Measurements from ENCODE around the gene MMP17.

Gene MMP17

GRCh38 chr12:131840643-131841416 lies 12.6 kb downstream of the MMP17 start:
- no peaks in the 10 kb centered on the region for H3K36me3 ChIP-seq (ENCODE audit: control insufficient read depth, insufficient read depth, low read length)
- H3K4me1 ChIP-seq (ENCODE audit: control insufficient read depth, insufficient read depth, low read length, poor library complexity, severe bottlenecking) = no peaks in the 10 kb centered on the region
- no peaks in the 10 kb centered on the region for H3K9me3 ChIP-seq (ENCODE audit: control insufficient read depth, low read length)
- no peak overlapping the region for H3K27ac ChIP-seq (ENCODE audit: low read depth, low read length, severe bottlenecking)
- WGBS, 2 experiments (ENCODE audit: insufficient coverage in 2 of 2) = 95 to 97% methylated on average over 46 of the region's 46 CpGs
- H3K4me3 ChIP-seq (ENCODE audit: extremely low read depth, insufficient read depth, low read length, poor library complexity, severe bottlenecking) = no peak overlapping the region

- H3K36me3 ChIP-seq (ENCODE audit: control insufficient read depth, insufficient read depth, low read length) = no peaks in the 10 kb centered on the region
- 96 to 98% methylated on average over 17 to 21 of the region's 22 CpGs for WGBS, 2 experiments (ENCODE audit: insufficient coverage in 2 of 2)
These were observed 13.4 kb downstream of the MMP17 start for GRCh38 chr12:131841547-131841946.

DNA sequence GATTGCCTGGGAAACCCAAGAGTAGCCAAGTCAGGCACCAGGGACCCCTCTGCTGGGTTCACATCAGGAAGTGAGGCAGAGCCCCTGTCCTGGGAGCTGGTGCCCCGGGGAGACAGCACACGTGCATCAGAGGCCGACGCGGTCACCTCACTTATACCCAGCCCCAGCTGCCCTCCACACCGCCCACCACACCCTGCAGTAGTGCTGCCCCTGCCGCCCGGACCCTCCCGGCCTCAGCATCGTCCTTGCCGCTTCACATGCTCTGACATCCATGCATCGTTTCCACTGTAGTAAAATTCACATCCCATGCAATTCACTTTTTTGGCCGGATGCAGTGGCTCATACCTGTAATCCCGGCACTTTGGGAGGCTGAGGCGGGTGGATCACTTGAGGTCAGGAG lies 14.0 kb downstream of the MMP17 start:
- H3K4me3 ChIP-seq (ENCODE audit: extremely low read depth, insufficient read depth, low read length, poor library complexity, severe bottlenecking) = no peak overlapping the region
- 88 to 91% methylated on average over 8 to 11 of the region's 15 CpGs for WGBS, 2 experiments (ENCODE audit: insufficient coverage in 2 of 2)
- no peaks in the 10 kb centered on the region for H3K4me1 ChIP-seq (ENCODE audit: control insufficient read depth, insufficient read depth, low read length, poor library complexity, severe bottlenecking)
- H3K27ac ChIP-seq (ENCODE audit: low read depth, low read length, severe bottlenecking) = no peak overlapping the region
- H3K9me3 ChIP-seq (ENCODE audit: control insufficient read depth, low read length) = no peaks in the 10 kb centered on the region
- H3K36me3 ChIP-seq (ENCODE audit: control insufficient read depth, insufficient read depth, low read length) = no peaks in the 10 kb centered on the region

More at GRCh38 chr12:131841547-131841946, 13.4 kb downstream of the MMP17 start:
- Histone ChIP-seq H3K27ac (ENCODE audit: low read depth, low read length, severe bottlenecking) (no peak overlapping the region), H3K4me1 (ENCODE audit: control insufficient read depth, insufficient read depth, low read length, poor library complexity, severe bottlenecking) (no peaks in the 10 kb centered on the region), H3K4me3 (ENCODE audit: extremely low read depth, insufficient read depth, low read length, poor library complexity, severe bottlenecking) (no peak overlapping the region), H3K9me3 (ENCODE audit: control insufficient read depth, low read length) (no peaks in the 10 kb centered on the region)

- Histone ChIP-seq H3K4me3 (ENCODE audit: extremely low read depth, insufficient read depth, low read length, poor library complexity, severe bottlenecking) (no peak overlapping the region), H3K9me3 (ENCODE audit: control insufficient read depth, low read length) (no peaks in the 10 kb centered on the region), H3K27ac (ENCODE audit: low read depth, low read length, severe bottlenecking) (no peak overlapping the region), H3K4me1 (ENCODE audit: control insufficient read depth, insufficient read depth, low read length, poor library complexity, severe bottlenecking) (no peaks in the 10 kb centered on the region), H3K36me3 (ENCODE audit: control insufficient read depth, insufficient read depth, low read length) (no peaks in the 10 kb centered on the region)
- WGBS, 2 experiments (ENCODE audit: insufficient coverage in 2 of 2) = 87 to 95% methylated on average over 12 to 15 of the region's 16 CpGs
These were observed 15.3 kb downstream of the MMP17 start for GRCh38 chr12:131843527-131843926.

DNA sequence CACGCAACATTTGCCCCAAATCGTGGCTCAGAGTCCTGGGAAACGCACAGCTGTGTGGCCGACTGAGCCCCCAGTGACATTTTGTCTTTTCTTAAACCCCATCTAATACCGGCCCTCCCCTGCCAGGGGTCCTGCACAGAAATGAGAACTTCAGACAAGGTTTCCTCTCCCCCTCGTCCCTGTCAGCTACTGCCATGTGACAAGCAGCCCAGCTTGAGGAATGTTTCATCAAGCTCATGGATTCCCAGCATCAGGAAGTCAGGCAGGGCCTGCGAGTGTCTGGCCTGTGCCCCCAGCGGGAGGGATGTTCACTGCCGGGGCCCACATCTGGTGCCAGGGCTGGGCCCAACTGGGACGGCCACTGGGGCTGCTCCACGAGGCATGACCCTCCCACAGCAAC lies 15.9 kb downstream of the MMP17 start:
- Histone ChIP-seq H3K9me3 (ENCODE audit: control insufficient read depth, low read length) (no peaks in the 10 kb centered on the region), H3K27ac (ENCODE audit: low read depth, low read length, severe bottlenecking) (no peak overlapping the region), H3K4me3 (ENCODE audit: extremely low read depth, insufficient read depth, low read length, poor library complexity, severe bottlenecking) (no peak overlapping the region), H3K36me3 (ENCODE audit: control insufficient read depth, insufficient read depth, low read length) (no peaks in the 10 kb centered on the region), H3K4me1 (ENCODE audit: control insufficient read depth, insufficient read depth, low read length, poor library complexity, severe bottlenecking) (no peaks in the 10 kb centered on the region)
- WGBS, 2 experiments (ENCODE audit: insufficient coverage in 2 of 2) = 94 to 95% methylated on average over 11 of the region's 11 CpGs

DNA sequence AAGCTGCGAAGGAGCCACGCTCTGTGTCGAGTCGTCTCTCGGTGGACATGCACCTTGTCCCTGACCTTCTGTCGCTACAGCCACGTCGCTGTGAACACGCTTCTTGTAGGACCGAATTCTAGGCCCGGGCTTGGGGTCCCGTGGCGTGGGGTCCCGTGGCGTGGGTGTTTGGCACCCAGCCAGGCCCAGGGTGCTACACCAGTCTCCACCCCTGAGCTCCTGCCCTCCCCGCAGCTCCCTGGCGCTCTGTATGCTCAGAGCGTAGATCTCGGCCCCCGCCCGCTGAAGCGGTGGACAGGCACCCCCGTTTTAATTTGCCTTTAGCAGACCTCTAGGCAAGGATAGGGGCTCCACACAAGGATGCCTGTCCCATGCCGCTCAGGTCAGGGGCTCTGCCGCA lies 16.5 kb downstream of the MMP17 start:
- Histone ChIP-seq H3K4me1 (ENCODE audit: control insufficient read depth, insufficient read depth, low read length, poor library complexity, severe bottlenecking) (no peaks in the 10 kb centered on the region), H3K9me3 (ENCODE audit: control insufficient read depth, low read length) (no peaks in the 10 kb centered on the region), H3K36me3 (ENCODE audit: control insufficient read depth, insufficient read depth, low read length) (no peaks in the 10 kb centered on the region), H3K27ac (ENCODE audit: low read depth, low read length, severe bottlenecking) (no peak overlapping the region), H3K4me3 (ENCODE audit: extremely low read depth, insufficient read depth, low read length, poor library complexity, severe bottlenecking) (no peak overlapping the region)
- 96 to 97% methylated on average over 23 to 25 of the region's 25 CpGs for WGBS, 2 experiments (ENCODE audit: insufficient coverage in 2 of 2)

GRCh38 chr12:131845121-131845520 lies 16.9 kb downstream of the MMP17 start:
- H3K9me3 ChIP-seq (ENCODE audit: control insufficient read depth, low read length) = no peaks in the 10 kb centered on the region
- no peak overlapping the region for H3K27ac ChIP-seq (ENCODE audit: low read depth, low read length, severe bottlenecking)
- no peak overlapping the region for H3K4me3 ChIP-seq (ENCODE audit: extremely low read depth, insufficient read depth, low read length, poor library complexity, severe bottlenecking)
- H3K4me1 ChIP-seq (ENCODE audit: control insufficient read depth, insufficient read depth, low read length, poor library complexity, severe bottlenecking) = no peaks in the 10 kb centered on the region
- no peaks in the 10 kb centered on the region for H3K36me3 ChIP-seq (ENCODE audit: control insufficient read depth, insufficient read depth, low read length)
- 91 to 95% methylated on average over 26 to 29 of the region's 29 CpGs for WGBS, 2 experiments (ENCODE audit: insufficient coverage in 2 of 2)

GRCh38 chr12:131847456-131847855 lies 19.3 kb downstream of the MMP17 start:
- Histone ChIP-seq H3K4me3 (ENCODE audit: extremely low read depth, insufficient read depth, low read length, poor library complexity, severe bottlenecking) (no peak overlapping the region), H3K9me3 (ENCODE audit: control insufficient read depth, low read length) (no peaks in the 10 kb centered on the region), H3K4me1 (ENCODE audit: control insufficient read depth, insufficient read depth, low read length, poor library complexity, severe bottlenecking) (no peaks in the 10 kb centered on the region), H3K27ac (ENCODE audit: low read depth, low read length, severe bottlenecking) (no peak overlapping the region), H3K36me3 (ENCODE audit: control insufficient read depth, insufficient read depth, low read length) (no peaks in the 10 kb centered on the region)
- WGBS, 2 experiments (ENCODE audit: insufficient coverage in 2 of 2) = 88 to 92% methylated on average over 9 to 10 of the region's 10 CpGs

DNA sequence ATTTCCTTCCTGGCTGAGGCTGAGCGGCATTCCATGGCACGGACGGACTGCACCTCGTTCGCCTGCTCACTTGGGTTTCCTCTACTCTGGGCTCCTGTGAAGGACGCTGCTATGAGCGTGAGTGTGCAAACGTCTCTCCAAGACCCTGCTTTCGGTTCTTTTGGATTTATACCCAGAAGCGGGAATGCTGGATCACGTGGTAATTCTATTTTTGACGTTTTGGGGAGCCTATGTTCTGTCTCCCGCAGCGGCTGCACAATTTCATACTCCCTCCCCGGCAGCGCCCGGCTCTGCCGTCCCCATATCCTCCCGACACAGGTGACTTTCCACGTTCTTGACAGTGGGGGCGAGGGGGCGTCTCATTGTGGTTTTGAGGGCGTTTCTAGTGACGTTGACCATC lies 20.6 kb downstream of the MMP17 start:
- Histone ChIP-seq H3K4me1 (ENCODE audit: control insufficient read depth, insufficient read depth, low read length, poor library complexity, severe bottlenecking) (no peaks in the 10 kb centered on the region), H3K9me3 (ENCODE audit: control insufficient read depth, low read length) (no peaks in the 10 kb centered on the region), H3K4me3 (ENCODE audit: extremely low read depth, insufficient read depth, low read length, poor library complexity, severe bottlenecking) (no peak overlapping the region), H3K27ac (ENCODE audit: low read depth, low read length, severe bottlenecking) (no peak overlapping the region), H3K36me3 (ENCODE audit: control insufficient read depth, insufficient read depth, low read length) (no peaks in the 10 kb centered on the region)
- 93% methylated on average over 22 to 24 of the region's 24 CpGs for WGBS, 2 experiments (ENCODE audit: insufficient coverage in 2 of 2)

DNA sequence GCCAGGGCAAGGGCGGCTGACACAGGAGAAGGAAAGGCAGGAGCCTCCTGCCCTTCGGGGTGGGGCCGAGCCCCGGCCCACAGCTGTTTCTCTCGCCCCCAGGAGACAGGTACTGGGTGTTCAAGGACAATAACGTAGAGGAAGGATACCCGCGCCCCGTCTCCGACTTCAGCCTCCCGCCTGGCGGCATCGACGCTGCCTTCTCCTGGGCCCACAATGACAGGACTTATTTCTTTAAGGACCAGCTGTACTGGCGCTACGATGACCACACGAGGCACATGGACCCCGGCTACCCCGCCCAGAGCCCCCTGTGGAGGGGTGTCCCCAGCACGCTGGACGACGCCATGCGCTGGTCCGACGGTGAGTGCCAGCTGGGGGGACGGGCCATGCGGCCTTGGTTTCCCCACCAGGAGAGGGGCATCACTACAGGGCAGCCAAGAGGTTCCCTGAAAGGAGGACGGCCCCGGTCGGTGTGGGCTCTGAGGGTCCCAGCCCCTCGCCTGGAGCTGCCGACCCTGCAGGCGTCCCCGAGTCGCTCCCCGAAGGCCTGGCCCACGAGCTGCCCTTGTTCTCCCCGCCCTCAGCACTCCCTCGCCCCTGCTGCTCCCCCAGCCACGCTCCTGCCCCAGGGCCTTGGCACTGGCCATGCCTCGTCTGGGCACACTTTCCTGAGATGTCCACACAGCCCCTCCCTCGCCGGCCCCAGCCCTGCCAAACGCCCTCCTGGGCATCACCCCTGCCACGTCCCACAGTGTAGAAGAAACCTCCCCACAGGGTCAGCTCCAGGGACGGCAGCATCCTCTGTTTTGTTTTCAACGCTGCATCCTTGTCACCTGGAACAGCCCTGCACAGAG lies 21.7 kb downstream of the MMP17 start:
- H3K4me3 ChIP-seq (ENCODE audit: extremely low read depth, insufficient read depth, low read length, poor library complexity, severe bottlenecking) = no peak overlapping the region
- no peaks in the 10 kb centered on the region for H3K4me1 ChIP-seq (ENCODE audit: control insufficient read depth, insufficient read depth, low read length, poor library complexity, severe bottlenecking)
- WGBS, 2 experiments (ENCODE audit: insufficient coverage in 2 of 2) = 91 to 95% methylated on average over 42 to 46 of the region's 47 CpGs
- no peak overlapping the region for H3K27ac ChIP-seq (ENCODE audit: low read depth, low read length, severe bottlenecking)
- H3K36me3 ChIP-seq (ENCODE audit: control insufficient read depth, insufficient read depth, low read length) = no peaks in the 10 kb centered on the region
- H3K9me3 ChIP-seq (ENCODE audit: control insufficient read depth, low read length) = no peaks in the 10 kb centered on the region

Data from mesodermal cell (in vitro differentiated cells).